Right lobe of liver (tissue), 6 donors: ENCODE data around the gene GALNT11. TPM values are rescaled to one million over a fixed set of nuclear protein-coding genes. Genes with fewer than 3 reads are reported as not detected.
A peak's percentile ranks its signal among the peaks of the same experiment; 100 is the strongest.

ENCODE experiments used
- ATAC-seq, 4 donors: fragments of 200-7000 bp; cut with Tn5 transposase; one replicate each; pipeline ENCODE4 v1.9.1; 2020; ENCODE audit warnings: mild to moderate bottlenecking in 4 of 4, moderate library complexity in 4 of 4
- DNase-seq, 3 donors: peaks; one replicate each; pipeline ENCODE4 v3.0.0-alpha.2; 2020
- H3K27ac ChIP-seq, 3 donors: fragments of 200-600 bp; one replicate each; pipeline ENCODE4 v1.8.0; 2022
- H3K27me3 ChIP-seq, 2 donors: fragments of 200-600 bp; one replicate each; pipeline ENCODE4 v1.8.0; 2022
- H3K36me3 ChIP-seq, 4 donors: fragments of 200-600 bp; sonication (generic) in 1 of 4; one replicate each; pipeline versions ENCODE4 v1.5.1 to v1.8.0; 2017 to 2022; ENCODE audit warnings: control low read depth in 1 of 4
- H3K4me1 ChIP-seq, 4 donors: fragments of 200-600 bp; sonication (generic) in 1 of 4; one replicate each; pipeline versions ENCODE4 v1.5.1 to v1.8.0; 2017 to 2022; ENCODE audit warnings: control low read depth in 1 of 4
- H3K4me3 ChIP-seq, 3 donors: fragments of 200-600 bp; one replicate each; pipeline ENCODE4 v1.8.0; 2022
- H3K9me3 ChIP-seq, 4 donors: fragments of 200-600 bp; sonication (generic) in 1 of 4; one replicate each; pipeline versions ENCODE4 v1.5.1 to v1.8.0; 2017 to 2022; ENCODE audit warnings: control low read depth in 1 of 4
- POLR2A ChIP-seq: fragments of 450-650 bp; IDR thresholded peaks from one replicate; pipeline ENCODE4 v1.6.1; 2017; ENCODE audit warnings: antibody characterized with exemption, mild to moderate bottlenecking
- WGBS: methylation state at CpG from one replicate; pipeline ENCODE4 v1.1.6; 2018; ENCODE audit warnings: low coverage, low lambda C conversion rate; ENCODE audit not compliant: insufficient coverage; ENCODE audit errors: missing lambda C conversion rate; 5-methylcytosine and 5-hydroxymethylcytosine counted together
- intact Hi-C, 2 donors: fragments of 100-400 bp; cut with DNase I; formaldehyde crosslinking; loops; one replicate each; pipeline versions ENCODE4 v1.11.2 to v1.14.1; 2022
- total RNA-seq, 6 experiments: library from RNA; depleted of rRNA in 2 of 6; stranded (reverse); fragments of >200 nt in 2 of 6; fragmentation: NEBNext Ultra II Directional in 3 of 6; extraction: Animal tissue kit (Norgen Biotek cat#: 25700) in 3 of 6; gene quantifications; one replicate each; pipeline versions ENCODE4 v1.1.0 to v1.2.4, GENCODE V29; 2016 to 2023
- TF ChIP-seq, protein P1 (sequence below), 4 donors: fragments of 200-600 bp in 3 of 4; fragments of 450-650 bp in 1 of 4; IDR thresholded peaks; one replicate each; pipeline versions ENCODE4 v1.5.1 to v1.8.0; 2016 to 2022; ENCODE audit warnings: antibody characterized with exemption in 4 of 4, mild to moderate bottlenecking in 2 of 4
- donor health status: DM: no; HTN: yes; CAD: no.
- donor health status: DM: no; HTN: no; CAD: no.
- donor health status: DM: no; HTN: no; CAD: no.
- donor health status: DM: no; HTN: yes; CAD: no.
- donor health status: DM: no; HTN: yes; CAD: no.

GALNT11 gene
- total RNA-seq, 6 experiments from 2014 or later: 12.0 to 21.7 (median 14.7) TPM

DNA sequence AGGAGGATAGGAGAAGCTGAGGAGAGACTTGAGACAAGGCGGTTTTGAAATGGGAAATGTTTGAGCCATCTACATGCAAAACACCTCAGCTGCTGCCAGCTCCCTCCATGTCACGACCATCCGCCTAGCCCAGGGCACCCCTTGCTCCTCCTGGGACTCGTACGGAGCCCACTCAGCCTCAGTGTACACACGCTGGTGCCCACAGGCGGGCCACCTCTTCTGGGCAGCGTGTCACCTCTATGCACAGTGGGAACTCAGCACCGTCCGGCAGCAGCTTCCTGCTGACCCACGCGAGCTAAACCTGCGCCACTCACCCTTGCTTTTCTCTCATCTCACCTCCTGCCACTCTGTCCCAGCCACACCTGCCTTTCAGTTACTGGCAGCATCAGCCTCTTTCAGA lies 108.3 kb downstream of the GALNT11 start:
- no peaks in the 10 kb centered on the region for H3K9me3 ChIP-seq
- H3K4me3 ChIP-seq: no peak overlapping the region
- H3K27me3 ChIP-seq: no peaks in the 10 kb centered on the region
- ATAC-seq (no peak), DNase-seq (no peak)
- H3K4me1 ChIP-seq: no peaks in the 10 kb centered on the region
- 94% methylated on average over 5 of the region's 13 CpGs for WGBS
- no peak for TF ChIP-seq POLR2A
- TF ChIP-seq, protein P1, sequence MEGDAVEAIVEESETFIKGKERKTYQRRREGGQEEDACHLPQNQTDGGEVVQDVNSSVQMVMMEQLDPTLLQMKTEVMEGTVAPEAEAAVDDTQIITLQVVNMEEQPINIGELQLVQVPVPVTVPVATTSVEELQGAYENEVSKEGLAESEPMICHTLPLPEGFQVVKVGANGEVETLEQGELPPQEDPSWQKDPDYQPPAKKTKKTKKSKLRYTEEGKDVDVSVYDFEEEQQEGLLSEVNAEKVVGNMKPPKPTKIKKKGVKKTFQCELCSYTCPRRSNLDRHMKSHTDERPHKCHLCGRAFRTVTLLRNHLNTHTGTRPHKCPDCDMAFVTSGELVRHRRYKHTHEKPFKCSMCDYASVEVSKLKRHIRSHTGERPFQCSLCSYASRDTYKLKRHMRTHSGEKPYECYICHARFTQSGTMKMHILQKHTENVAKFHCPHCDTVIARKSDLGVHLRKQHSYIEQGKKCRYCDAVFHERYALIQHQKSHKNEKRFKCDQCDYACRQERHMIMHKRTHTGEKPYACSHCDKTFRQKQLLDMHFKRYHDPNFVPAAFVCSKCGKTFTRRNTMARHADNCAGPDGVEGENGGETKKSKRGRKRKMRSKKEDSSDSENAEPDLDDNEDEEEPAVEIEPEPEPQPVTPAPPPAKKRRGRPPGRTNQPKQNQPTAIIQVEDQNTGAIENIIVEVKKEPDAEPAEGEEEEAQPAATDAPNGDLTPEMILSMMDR (IDR thresholded peaks at IDR 0.05): no peak
- H3K27ac ChIP-seq: no peak overlapping the region
- H3K36me3 ChIP-seq: peaks cover 0 to 40% (median 7%) of the 10 kb centered on the region in 4 donors
- intact Hi-C loops: no loop called here

DNA sequence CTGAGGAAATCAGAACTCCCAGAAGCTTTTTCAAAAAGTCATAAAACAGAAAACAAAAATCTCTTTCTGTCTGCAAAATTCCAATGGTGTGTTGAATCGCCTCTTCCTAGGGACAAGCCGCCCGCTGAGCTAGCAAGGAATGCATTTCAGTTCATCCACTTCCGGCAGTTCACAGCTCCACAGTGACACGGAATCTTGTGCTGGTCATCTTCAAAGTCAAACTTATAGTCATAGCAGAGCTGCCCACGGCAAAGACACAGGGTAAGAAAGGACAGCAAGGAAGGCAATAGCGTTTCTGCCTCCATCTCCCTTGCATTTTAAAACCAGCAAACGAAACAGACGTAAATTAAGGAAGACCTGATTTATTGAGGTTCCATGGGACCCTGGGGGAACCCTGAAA lies 111.2 kb downstream of the GALNT11 start:
- Histone ChIP-seq H3K4me3 (no peak overlapping the region), H3K36me3 (peaks cover 0 to 43% (median 15%) of the 10 kb centered on the region in 4 donors), H3K27ac (no peak overlapping the region), H3K27me3 (no peaks in the 10 kb centered on the region), H3K4me1 (peaks cover 0 to 9% (median 3%) of the 10 kb centered on the region in 4 donors), H3K9me3 (no peaks in the 10 kb centered on the region)
- 83% methylated on average over 9 of the region's 9 CpGs for WGBS
- peak in 1 of 4 donors; percentile 14 for ATAC-seq
- DNase-seq: no peak
- intact Hi-C loops: no loop called here
- TF ChIP-seq, protein P1 (IDR thresholded peaks at IDR 0.05): no peak
- no peak for TF ChIP-seq POLR2A

DNA sequence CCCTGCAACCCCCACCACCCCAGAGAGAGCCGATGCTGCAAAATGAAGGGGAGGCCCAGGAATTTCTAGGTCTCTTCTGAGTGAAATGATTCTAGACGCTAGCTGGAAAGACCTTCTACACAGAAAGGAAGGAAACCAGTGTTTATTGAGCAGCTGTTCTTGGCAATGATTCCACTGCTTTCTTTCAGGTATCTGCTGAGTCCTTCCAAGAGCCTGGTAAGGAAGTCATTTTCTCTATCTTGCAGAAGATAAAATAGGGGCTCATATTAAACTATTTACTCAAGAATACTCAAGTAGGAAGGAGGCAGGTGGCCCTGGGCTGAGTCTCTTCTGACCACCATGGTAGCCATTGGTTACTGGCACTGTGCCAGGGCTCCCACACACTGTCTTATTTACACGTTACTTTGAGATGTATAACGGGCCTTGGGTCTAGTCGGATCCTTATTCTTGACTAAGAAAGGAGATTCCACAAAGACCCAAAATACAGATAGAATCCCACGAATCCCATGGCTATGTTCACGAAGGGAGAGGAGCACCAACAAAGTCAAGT lies 112.1 kb downstream of the GALNT11 start:
- Histone ChIP-seq H3K36me3 (peaks cover 0 to 46% (median 15%) of the 10 kb centered on the region in 4 donors), H3K4me1 (peaks cover 0 to 9% (median 3%) of the 10 kb centered on the region in 4 donors), H3K27ac (no peak overlapping the region), H3K27me3 (no peaks in the 10 kb centered on the region), H3K9me3 (no peaks in the 10 kb centered on the region), H3K4me3 (no peak overlapping the region)
- no peak for TF ChIP-seq POLR2A
- ATAC-seq (no peak), DNase-seq (no peak)
- 81% methylated on average over 6 of the region's 7 CpGs for WGBS
- intact Hi-C loops: no loop called here

DNA sequence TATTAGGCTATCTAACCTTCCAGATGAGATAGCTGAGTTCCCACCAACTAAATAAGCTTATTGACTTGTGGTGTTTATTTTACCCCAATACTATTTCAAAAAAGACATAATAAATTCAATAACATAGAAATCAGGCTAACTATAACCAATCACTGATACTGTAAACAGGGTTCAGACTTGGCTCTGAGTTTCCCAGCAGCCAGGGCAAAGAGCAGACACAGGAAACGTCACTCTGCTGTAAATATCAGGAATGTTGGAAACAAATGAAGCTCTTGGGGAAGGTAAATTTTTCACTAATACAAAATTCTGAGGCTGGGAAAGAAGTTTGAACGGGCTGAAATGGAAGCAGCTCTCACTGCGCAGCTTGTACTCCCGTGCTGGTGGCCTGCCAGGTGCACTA lies 114.6 kb downstream of the GALNT11 start:
- WGBS: 69% methylated on average over 4 of the region's 4 CpGs
- Histone ChIP-seq H3K9me3 (no peaks in the 10 kb centered on the region), H3K4me1 (peaks cover 0 to 9% (median 3%) of the 10 kb centered on the region in 4 donors), H3K27me3 (no peaks in the 10 kb centered on the region), H3K36me3 (peaks cover 0 to 55% (median 21%) of the 10 kb centered on the region in 4 donors), H3K27ac (peak overlapping the region in 2 of 3 donors; percentile 44 to 63), H3K4me3 (no peak overlapping the region)
- TF ChIP-seq, protein P1 (IDR thresholded peaks at IDR 0.05): no peak
- no peak for TF ChIP-seq POLR2A
- DNase-seq (no peak), ATAC-seq (peak; percentile 59 to 92 (median 89))
- intact Hi-C loops: no loop called here

DNA sequence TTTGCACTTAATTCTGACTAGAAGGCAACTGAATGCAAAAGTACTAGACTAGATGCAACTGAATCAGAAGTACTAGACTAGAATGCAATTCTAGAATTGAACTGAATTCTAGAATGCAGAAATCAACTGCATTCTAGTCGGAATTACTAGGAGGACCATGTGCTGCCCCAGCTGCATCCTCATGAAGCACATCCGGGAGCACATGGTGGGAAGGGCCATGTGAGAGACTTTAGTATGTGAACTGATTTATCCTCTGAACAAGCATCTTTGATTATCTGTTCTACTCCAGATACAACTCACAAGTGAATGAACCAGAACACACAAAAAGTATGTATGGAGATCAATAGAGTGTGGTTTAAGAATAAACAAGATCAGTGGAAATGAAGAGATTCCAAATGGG lies 115.1 kb downstream of the GALNT11 start:
- H3K27me3 ChIP-seq: no peaks in the 10 kb centered on the region
- DNase-seq (no peak), ATAC-seq (no peak)
- peak overlapping the region in 2 of 3 donors; percentile 44 to 63 for H3K27ac ChIP-seq
- H3K9me3 ChIP-seq: no peaks in the 10 kb centered on the region
- no peak for TF ChIP-seq POLR2A
- TF ChIP-seq, protein P1 (IDR thresholded peaks at IDR 0.05): no peak
- H3K4me1 ChIP-seq: peaks cover 0 to 9% (median 3%) of the 10 kb centered on the region in 4 donors
- H3K36me3 ChIP-seq: peaks cover 0 to 59% (median 22%) of the 10 kb centered on the region in 4 donors
- intact Hi-C loops: no loop called here
- no peak overlapping the region for H3K4me3 ChIP-seq
- no CpG with 5 or more reads among the region's 2 CpGs for WGBS
